MM.1S (cell line): Measurements from ENCODE around the gene APOA4.
A peak's percentile ranks its signal among the peaks of the same experiment; 100 is the strongest.

Source experiments
- DNase-seq: peaks from one replicate; pipeline ENCODE4 v3.0.0-alpha.2; 2015
- H2AFZ ChIP-seq: fragments of 300-600 bp; sonication (generic); 2 replicates; pipeline ENCODE4 v1.6.0; 2016; ENCODE audit warnings: antibody characterized with exemption, low read length
- H3F3A ChIP-seq: fragments of 300-600 bp; sonication (generic); 2 replicates; pipeline ENCODE4 v1.6.1; 2016; ENCODE audit warnings: mild to moderate bottlenecking, antibody characterized with exemption, low read length, moderate library complexity, mixed read lengths; ENCODE audit not compliant: insufficient read depth
- H3K27ac ChIP-seq: fragments of 300-600 bp; sonication (generic); 2 replicates; pipeline ENCODE4 v1.5.1; 2016; ENCODE audit warnings: mild to moderate bottlenecking, low read length
- H3K27me3 ChIP-seq: fragments of 300-600 bp; sonication (generic); replicated peaks from 2 replicates; pipeline ENCODE4 v1.6.0; 2016; ENCODE audit warnings: low read length; ENCODE audit not compliant: insufficient read depth
- H3K36me3 ChIP-seq: fragments of 300-600 bp; sonication (generic); replicated peaks from 2 replicates; pipeline ENCODE4 v1.6.1; 2016; ENCODE audit warnings: mild to moderate bottlenecking, low read length, mixed read lengths; ENCODE audit not compliant: insufficient read depth
- H3K4me1 ChIP-seq: fragments of 300-600 bp; sonication (generic); 2 replicates; pipeline ENCODE4 v1.6.1; 2016; ENCODE audit warnings: low read length, mixed read lengths
- H3K4me2 ChIP-seq: fragments of 300-600 bp; sonication (generic); 2 replicates; pipeline ENCODE4 v1.6.0; 2016; ENCODE audit warnings: low read depth, low read length
- H3K4me3 ChIP-seq: fragments of 300-600 bp; sonication (generic); 2 replicates; pipeline ENCODE4 v1.5.1; 2016; ENCODE audit warnings: low read length, mixed read lengths
- H3K79me2 ChIP-seq: fragments of 300-600 bp; sonication (generic); 2 replicates; pipeline ENCODE4 v1.6.1; 2016; ENCODE audit warnings: mixed run types, low read length, mixed read lengths
- H3K9ac ChIP-seq: fragments of 300-600 bp; sonication (generic); 2 replicates; pipeline ENCODE4 v1.6.1; 2016; ENCODE audit warnings: low read length, mixed read lengths
- H3K9me2 ChIP-seq: fragments of 300-600 bp; sonication (generic); replicated peaks from 2 replicates; pipeline ENCODE4 v1.6.1; 2016; ENCODE audit warnings: mild to moderate bottlenecking, low read length, mixed read lengths; ENCODE audit not compliant: insufficient read depth
- H3K9me3 ChIP-seq: fragments of 300-600 bp; sonication (generic); replicated peaks from 2 replicates; pipeline ENCODE4 v1.6.1; 2016; ENCODE audit warnings: mild to moderate bottlenecking, low read length, mixed read lengths; ENCODE audit not compliant: insufficient read depth
- H4K20me1 ChIP-seq: fragments of 300-600 bp; sonication (generic); 2 replicates; pipeline ENCODE4 v1.6.1; 2016; ENCODE audit warnings: mild to moderate bottlenecking, low read length, moderate library complexity, mixed read lengths; ENCODE audit not compliant: insufficient read depth
- EZH2phosphoT487 ChIP-seq: fragments of 300-600 bp; sonication (generic); IDR thresholded peaks from 2 replicates; pipeline ENCODE4 v1.6.1; 2018; ENCODE audit warnings: antibody characterized with exemption, low read length

The APOA4 gene

GRCh38 chr11:116771935-116772334 lies 51.2 kb downstream of the APOA4 start:
- no peak for DNase-seq
- Histone ChIP-seq H3K4me3 (peak overlapping the region; percentile 87), H3K4me2 (peak overlapping the region; percentile 75), H3K36me3 (peaks cover 3% of the 10 kb centered on the region), H2AFZ (no peak overlapping the region), H3K9me3 (no peaks in the 10 kb centered on the region), H3K4me1 (peaks cover 32% of the 10 kb centered on the region), H4K20me1 (no peaks in the 10 kb centered on the region), H3K9me2 (no peaks in the 10 kb centered on the region), H3K79me2 (peaks cover 36% of the 10 kb centered on the region), H3K9ac (peak overlapping the region; percentile 97), H3K27me3 (no peaks in the 10 kb centered on the region), H3F3A (peaks cover 22% of the 10 kb centered on the region), H3K27ac (peak overlapping the region; percentile 79)
- no peak for TF ChIP-seq EZH2phosphoT487
